Small intestine (tissue), 7 donors: ENCODE results near the gene SKI. TPM values are rescaled to one million over a fixed set of nuclear protein-coding genes. Genes with fewer than 3 reads are reported as not detected.

Experiments
- DNase-seq, 2 donors: peaks; one replicate each; pipeline versions ENCODE4 v3.0.0 to v3.0.0-alpha.2; 2013
- FAIRE-seq: peaks from 2 replicates; lab custom pipeline; 2012; peaks lifted over from hg19 to GRCh38; lab: Jason Lieb, UNC
- H3K27ac ChIP-seq, 3 donors: one replicate each; pipeline ENCODE4 v1.5.1; 2013; ENCODE audit warnings: low read length in 2 of 3, mild to moderate bottlenecking in 2 of 3, control low read depth in 1 of 3, inconsistent platforms in 1 of 3, low read depth in 1 of 3, moderate library complexity in 1 of 3
- H3K27me3 ChIP-seq, 3 donors: one replicate each; pipeline ENCODE4 v1.6.1; 2013; ENCODE audit warnings: low read length in 3 of 3, inconsistent platforms in 1 of 3; ENCODE audit not compliant: control insufficient read depth in 3 of 3, insufficient read depth in 3 of 3
- H3K36me3 ChIP-seq, 3 donors: one replicate each; pipeline ENCODE4 v1.6.1; 2013; ENCODE audit warnings: low read length in 3 of 3, inconsistent platforms in 1 of 3, low read depth in 1 of 3, mild to moderate bottlenecking in 1 of 3, moderate library complexity in 1 of 3; ENCODE audit not compliant: control insufficient read depth in 3 of 3, insufficient read depth in 2 of 3
- H3K4me1 ChIP-seq, 3 donors: one replicate each; pipeline ENCODE4 v1.6.1; 2013; ENCODE audit warnings: low read length in 2 of 3, inconsistent platforms in 1 of 3, low read depth in 1 of 3, mild to moderate bottlenecking in 1 of 3, moderate library complexity in 1 of 3; ENCODE audit not compliant: control insufficient read depth in 3 of 3, insufficient read depth in 2 of 3
- H3K4me3 ChIP-seq, 3 donors: one replicate each; pipeline ENCODE4 v1.5.1; 2013; ENCODE audit warnings: low read length in 3 of 3, control low read depth in 1 of 3, inconsistent platforms in 1 of 3, low read depth in 1 of 3, mild to moderate bottlenecking in 1 of 3, moderate library complexity in 1 of 3
- H3K9me3 ChIP-seq, 2 donors: one replicate each; pipeline ENCODE4 v1.6.1; 2013; ENCODE audit warnings: low read depth in 1 of 2, low read length in 1 of 2; ENCODE audit not compliant: control insufficient read depth in 2 of 2, insufficient read depth in 1 of 2
- WGBS, 3 donors: extraction: QIAGEN DNeasy Blood & Tissue Kit; methylation state at CpG; one replicate each; pipeline ENCODE4 v1.1.7; 2013; 5-methylcytosine and 5-hydroxymethylcytosine counted together
- polyA plus RNA-seq, 4 donors: library from polyadenylated mRNA; stranded (reverse) in 3 of 4; unstranded in 1 of 4; fragments of 200-250 nt in 3 of 4; fragments of 120-200 nt in 1 of 4; gene quantifications; one replicate each; pipeline versions ENCODE4 v1.2.1 to v1.2.3, GENCODE V29; 2013
- donor health status: healthy with polysubstance abuse.
- donor health status: control.
- donor health status: control.
- donor health status: Bipolar disorder and iron deficiency.
- donor health status: healthy.

SKI gene
- polyA plus RNA-seq, 4 donors = 4.2 to 45.1 (median 11.6) TPM

- Histone ChIP-seq H3K27ac (no peak overlapping the region), H3K4me3 (no peak overlapping the region), H3K27me3 (no peaks in the 10 kb centered on the region), H3K36me3 (no peaks in the 10 kb centered on the region), H3K9me3 (no peaks in the 10 kb centered on the region), H3K4me1 (no peaks in the 10 kb centered on the region)
- DNase-seq (no peak), FAIRE-seq (no peak)
- 64 to 75% (median 72%) methylated on average over 10 of the region's 10 CpGs for WGBS, 3 donors
Measured at GRCh38 chr1:2337501-2337900, 109.4 kb downstream of the SKI start.

- H3K27me3 ChIP-seq = no peaks in the 10 kb centered on the region
- H3K9me3 ChIP-seq = no peaks in the 10 kb centered on the region
- no peak for FAIRE-seq
- DNase-seq = no peak
- H3K36me3 ChIP-seq = no peaks in the 10 kb centered on the region
- H3K27ac ChIP-seq = no peak overlapping the region
- WGBS, 3 donors = 81 to 88% (median 82%) methylated on average over 40 to 45 of the region's 45 CpGs
- H3K4me3 ChIP-seq = no peak overlapping the region
- no peaks in the 10 kb centered on the region for H3K4me1 ChIP-seq
Measured at GRCh38 chr1:2339206-2340085, 111.3 kb downstream of the SKI start.

- H3K4me1 ChIP-seq = no peaks in the 10 kb centered on the region
- no peak for DNase-seq
- no peaks in the 10 kb centered on the region for H3K27me3 ChIP-seq
- no peak overlapping the region for H3K27ac ChIP-seq
- FAIRE-seq = no peak
- 80 to 88% (median 86%) methylated on average over 21 to 24 of the region's 24 CpGs for WGBS, 3 donors
- no peaks in the 10 kb centered on the region for H3K36me3 ChIP-seq
- H3K4me3 ChIP-seq = no peak overlapping the region
- H3K9me3 ChIP-seq = no peaks in the 10 kb centered on the region
Measured at GRCh38 chr1:2340086-2340917, 112.2 kb downstream of the SKI start.

GRCh38 chr1:2340918-2341254, 112.8 kb downstream of the SKI start:
- H3K9me3 ChIP-seq = no peaks in the 10 kb centered on the region
- H3K27ac ChIP-seq = no peak overlapping the region
- DNase-seq (no peak), FAIRE-seq (no peak)
- no peaks in the 10 kb centered on the region for H3K27me3 ChIP-seq
- 91 to 95% (median 91%) methylated on average over 13 to 14 of the region's 14 CpGs for WGBS, 3 donors
- no peak overlapping the region for H3K4me3 ChIP-seq
- no peaks in the 10 kb centered on the region for H3K36me3 ChIP-seq
- H3K4me1 ChIP-seq = no peaks in the 10 kb centered on the region

GRCh38 chr1:2341706-2342383, 113.7 kb downstream of the SKI start:
- Histone ChIP-seq H3K4me3 (no peak overlapping the region), H3K27me3 (no peaks in the 10 kb centered on the region), H3K4me1 (no peaks in the 10 kb centered on the region), H3K9me3 (no peaks in the 10 kb centered on the region), H3K27ac (no peak overlapping the region), H3K36me3 (no peaks in the 10 kb centered on the region)
- 67 to 87% (median 73%) methylated on average over 29 of the region's 29 CpGs for WGBS, 3 donors
- DNase-seq (no peak), FAIRE-seq (no peak)

- no peak for DNase-seq
- Histone ChIP-seq H3K27me3 (no peaks in the 10 kb centered on the region), H3K36me3 (no peaks in the 10 kb centered on the region), H3K4me3 (no peak overlapping the region), H3K4me1 (no peaks in the 10 kb centered on the region), H3K9me3 (no peaks in the 10 kb centered on the region), H3K27ac (no peak overlapping the region)
- no peak for FAIRE-seq
- WGBS, 3 donors = 80 to 86% (median 85%) methylated on average over 21 of the region's 21 CpGs
Measured at GRCh38 chr1:2342384-2343022, 114.4 kb downstream of the SKI start.

- FAIRE-seq (no peak), DNase-seq (no peak)
- H3K27me3 ChIP-seq = no peaks in the 10 kb centered on the region
- WGBS, 3 donors = 77 to 84% (median 78%) methylated on average over 39 of the region's 39 CpGs
- no peaks in the 10 kb centered on the region for H3K36me3 ChIP-seq
- no peaks in the 10 kb centered on the region for H3K4me1 ChIP-seq
- no peaks in the 10 kb centered on the region for H3K9me3 ChIP-seq
- no peak overlapping the region for H3K27ac ChIP-seq
- no peak overlapping the region for H3K4me3 ChIP-seq
Measured at GRCh38 chr1:2343023-2343935, 115.2 kb downstream of the SKI start.
